ENCODE measurements around the gene P2RY4.

- TF ChIP-seq KLF12 (CRISPR knock-in tag; IDR thresholded peaks at IDR 0.05; ENCODE audit: borderline replicate concordance) (no peak), MEIS2 (CRISPR knock-in tag; IDR thresholded peaks at IDR 0.05) (no peak), SYNCRIP (IDR thresholded peaks at IDR 0.05; ENCODE audit: insufficient read depth, low read depth, low read length) (no peak), SETDB1 (CRISPR knock-in tag; IDR thresholded peaks at IDR 0.05; ENCODE audit: borderline replicate concordance) (no peak), RARA (CRISPR knock-in tag; IDR thresholded peaks at IDR 0.05) (no peak), RFXANK (CRISPR knock-in tag; IDR thresholded peaks at IDR 0.05) (no peak)
Measured at GRCh38 chrX:70264784-70265183, 4.8 kb upstream of the P2RY4 start.

Data from HepG2 (cell line).